Activated T-cell treated with anti-CD3 and anti-CD28 coated beads for 4 hours (primary cell): Measurements from ENCODE around the gene TRIO.

Experiments used
- DNase-seq: peaks from one replicate; pipeline ENCODE4 v3.0.0-alpha.2; 2020

The TRIO gene

DNA sequence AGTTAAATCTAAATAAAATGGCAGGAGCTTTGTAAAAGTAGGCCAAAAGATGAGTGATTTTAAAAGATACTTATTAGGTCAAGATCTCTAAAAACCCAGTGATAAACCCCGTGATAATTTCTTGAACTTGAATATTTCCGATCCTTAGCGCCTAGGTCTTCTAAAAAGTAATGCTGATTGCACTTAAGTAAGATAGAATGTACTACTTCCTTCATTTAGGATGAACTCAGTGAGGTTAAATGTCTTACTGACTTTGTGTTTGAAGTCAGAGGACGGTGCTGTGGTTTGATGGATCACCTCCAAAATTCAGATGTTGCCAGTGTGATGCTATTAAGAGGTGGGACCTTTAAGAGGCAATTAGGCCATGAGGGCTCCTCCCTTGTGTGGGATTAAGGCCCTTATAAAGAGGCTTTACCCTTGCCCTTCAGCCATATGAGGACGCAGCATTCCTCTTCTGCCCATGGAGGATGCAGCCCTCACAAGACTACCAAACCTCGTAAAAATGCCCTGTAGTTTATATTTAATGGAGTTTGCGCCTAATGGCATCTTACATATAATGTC, 130.1 kb downstream of the TRIO start:
- DNase-seq: no peak

DNA sequence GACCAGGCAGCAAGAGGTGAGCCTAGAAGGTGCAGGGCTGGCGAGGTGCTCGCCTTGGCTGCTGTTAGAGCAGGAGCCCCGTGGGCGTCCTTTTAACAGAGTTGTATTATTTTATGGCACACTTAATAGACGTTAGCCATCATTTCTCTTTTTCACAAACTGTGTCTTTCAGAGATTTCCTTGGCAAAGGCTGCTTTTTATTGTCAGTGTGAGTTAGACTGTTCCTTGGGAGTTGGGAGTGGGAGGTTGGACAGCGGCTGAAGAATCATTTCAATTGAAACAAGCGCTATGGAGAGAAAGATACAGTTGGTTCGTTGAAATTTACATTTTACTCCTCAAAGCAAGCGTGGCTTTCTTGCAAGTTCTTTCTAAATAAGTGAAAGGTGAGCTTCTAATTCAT, 133.2 kb downstream of the TRIO start:
- DNase-seq: no peak

DNA sequence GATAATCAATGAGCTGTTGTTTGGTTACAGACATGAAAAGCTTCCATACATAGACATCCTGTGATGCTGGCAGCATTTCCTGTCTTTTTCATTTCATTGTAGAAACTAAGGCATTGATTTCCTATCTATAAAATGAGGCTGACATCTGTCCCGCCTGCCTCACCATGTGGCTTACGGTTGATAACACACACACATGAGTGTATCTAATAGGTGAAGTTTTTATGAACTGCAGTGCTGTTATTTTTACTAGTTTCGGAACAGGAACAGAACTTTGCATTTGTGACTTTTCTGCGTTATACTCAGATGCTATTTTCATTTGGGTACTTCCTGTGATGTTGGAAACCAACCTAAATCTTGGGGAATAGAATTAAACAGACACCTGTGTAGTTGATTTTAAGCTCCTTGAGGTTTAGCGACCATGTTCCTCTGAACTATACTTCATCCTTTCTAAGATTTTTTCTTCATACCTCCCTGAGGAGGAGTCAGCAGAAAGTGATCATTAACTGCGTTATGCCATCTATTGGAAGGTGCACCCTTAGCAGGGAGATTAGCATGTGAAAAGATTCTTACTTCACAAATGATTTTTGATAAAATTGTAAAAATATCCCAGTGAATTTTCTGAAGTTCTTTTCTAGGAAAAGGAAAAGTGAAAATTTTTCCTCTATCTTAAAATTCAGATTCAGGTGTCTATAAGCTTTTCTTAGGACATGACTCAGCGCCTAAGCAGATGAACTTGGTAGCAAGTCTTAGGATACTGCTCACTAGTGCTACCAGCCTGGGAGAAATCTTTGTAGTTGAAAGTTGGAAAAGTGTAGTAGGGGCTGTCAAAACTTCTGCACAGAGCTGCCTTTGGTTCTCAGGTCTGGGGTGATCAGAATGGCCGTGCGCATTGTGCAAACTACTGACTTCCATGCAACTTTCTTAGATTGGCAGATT, 134.5 kb downstream of the TRIO start:
- no peak for DNase-seq

DNA sequence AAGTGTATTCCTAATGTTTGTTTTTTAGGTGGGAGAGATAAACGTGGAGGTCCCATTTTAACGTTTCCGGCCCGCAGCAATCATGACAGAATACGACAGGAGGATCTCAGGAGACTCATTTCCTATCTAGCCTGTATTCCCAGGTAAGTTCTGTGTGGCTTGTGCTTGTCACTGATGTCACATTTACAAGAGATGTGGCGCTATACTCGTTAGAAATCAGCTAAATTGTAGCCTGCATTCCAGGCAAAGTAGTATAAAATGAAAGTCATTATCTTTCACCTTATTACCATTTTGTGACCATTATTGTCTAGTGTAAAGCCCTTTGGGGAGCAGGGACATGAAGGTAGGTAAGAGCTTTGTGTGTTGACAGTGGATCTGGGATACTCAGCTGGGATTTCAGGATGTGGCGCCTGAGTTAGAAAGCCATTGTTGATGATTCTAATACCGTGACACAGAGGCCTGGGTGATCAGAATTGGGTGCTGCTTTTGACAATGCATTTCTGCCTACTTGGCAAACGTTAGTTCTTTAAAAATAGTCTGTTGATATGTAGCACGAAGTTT, 137.2 kb downstream of the TRIO start:
- no peak for DNase-seq

DNA sequence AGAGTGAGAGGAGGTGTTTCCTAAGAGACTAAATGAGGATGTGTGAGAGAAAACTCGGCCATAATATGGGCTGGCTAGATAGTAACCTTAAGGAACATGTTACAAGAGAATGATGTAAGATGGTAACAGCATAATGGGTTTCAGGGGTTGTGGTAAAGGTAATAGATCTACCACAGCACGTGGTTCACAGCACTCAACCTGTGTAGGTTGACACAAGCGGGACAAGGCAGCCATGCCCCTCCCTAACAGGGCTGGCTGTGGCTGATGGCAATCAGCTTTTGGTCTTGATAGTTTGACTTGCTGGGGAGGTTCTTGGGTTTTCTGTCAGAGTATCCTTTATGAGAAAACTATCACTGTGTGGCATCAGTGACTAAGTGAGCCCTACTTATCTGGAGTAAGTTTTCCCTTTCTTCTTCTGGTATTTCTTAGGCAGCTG, 138.6 kb downstream of the TRIO start:
- DNase-seq: no peak

DNA sequence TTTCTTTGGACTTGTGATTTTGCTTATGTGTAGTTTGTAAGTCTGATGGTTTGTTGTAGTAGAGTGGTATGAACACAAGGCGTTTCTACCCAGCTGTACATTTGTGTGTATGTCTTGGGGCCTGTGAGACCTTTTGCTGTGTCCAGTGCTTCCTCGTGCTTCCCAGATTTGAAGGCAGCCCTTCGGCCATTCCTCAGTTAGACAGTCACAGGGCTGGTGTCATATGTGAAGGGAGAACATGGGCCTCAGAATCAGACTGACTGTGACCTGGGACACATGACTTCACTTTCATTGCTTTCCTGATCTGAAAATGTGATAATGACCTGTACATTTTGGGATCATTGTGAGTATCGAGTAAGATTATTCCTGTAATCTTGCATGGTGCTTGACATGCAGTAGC, 140.0 kb downstream of the TRIO start:
- no peak for DNase-seq

DNA sequence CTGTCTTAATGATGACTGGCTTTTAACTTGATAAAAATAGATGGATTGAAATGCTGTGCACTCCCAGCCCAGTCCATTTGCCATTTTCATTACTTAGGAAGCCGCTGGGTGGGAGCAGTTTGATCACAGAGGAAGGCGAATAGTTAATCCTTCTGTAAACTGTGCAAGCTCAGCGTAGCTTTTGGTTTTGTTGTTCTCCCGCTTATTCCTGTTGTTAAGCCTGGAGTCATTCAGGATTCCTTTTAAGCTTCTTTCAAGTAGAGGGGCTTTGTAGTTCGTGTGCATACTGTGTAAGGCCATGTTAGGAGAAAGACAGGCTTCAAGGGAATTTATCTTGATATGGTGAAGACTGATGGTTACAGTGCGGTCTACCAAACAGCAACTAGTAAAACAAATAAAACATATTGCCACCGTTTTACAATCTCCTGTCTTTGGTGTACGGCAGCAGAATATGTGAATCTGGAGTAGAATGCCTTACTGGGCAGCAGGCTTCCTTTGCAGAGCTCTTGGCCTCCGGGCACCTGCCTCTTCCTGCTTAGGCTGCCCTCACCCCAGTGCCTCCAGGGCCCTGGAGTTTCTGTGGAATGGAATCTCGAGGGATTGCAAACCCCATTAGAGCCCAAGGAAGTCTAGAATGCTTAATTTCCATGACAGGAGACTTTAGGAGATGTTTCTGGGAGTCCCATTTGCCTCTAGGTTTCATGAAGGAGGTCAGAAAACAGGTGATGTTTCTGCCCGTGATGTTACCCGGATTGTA, 141.4 kb downstream of the TRIO start:
- DNase-seq: no peak

DNA sequence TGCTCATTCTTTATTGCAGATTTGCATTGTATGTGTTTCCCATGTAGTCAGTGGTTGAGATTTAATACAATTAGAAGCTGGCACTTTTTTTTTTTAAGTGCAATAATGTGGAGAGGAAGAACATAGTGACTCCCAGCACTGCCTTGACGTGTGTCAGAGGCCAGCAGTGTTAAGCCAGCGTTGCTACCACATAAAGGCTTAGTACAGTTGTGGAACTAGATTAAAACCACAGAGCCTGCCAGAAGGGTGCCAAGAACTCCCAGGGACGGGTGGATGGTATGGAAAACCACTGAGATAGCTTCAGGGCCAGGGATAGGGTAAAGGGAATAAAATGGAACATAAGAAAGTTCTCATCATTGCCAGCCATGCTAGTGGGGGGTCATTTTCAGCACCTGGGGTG, 142.9 kb downstream of the TRIO start:
- no peak for DNase-seq

DNA sequence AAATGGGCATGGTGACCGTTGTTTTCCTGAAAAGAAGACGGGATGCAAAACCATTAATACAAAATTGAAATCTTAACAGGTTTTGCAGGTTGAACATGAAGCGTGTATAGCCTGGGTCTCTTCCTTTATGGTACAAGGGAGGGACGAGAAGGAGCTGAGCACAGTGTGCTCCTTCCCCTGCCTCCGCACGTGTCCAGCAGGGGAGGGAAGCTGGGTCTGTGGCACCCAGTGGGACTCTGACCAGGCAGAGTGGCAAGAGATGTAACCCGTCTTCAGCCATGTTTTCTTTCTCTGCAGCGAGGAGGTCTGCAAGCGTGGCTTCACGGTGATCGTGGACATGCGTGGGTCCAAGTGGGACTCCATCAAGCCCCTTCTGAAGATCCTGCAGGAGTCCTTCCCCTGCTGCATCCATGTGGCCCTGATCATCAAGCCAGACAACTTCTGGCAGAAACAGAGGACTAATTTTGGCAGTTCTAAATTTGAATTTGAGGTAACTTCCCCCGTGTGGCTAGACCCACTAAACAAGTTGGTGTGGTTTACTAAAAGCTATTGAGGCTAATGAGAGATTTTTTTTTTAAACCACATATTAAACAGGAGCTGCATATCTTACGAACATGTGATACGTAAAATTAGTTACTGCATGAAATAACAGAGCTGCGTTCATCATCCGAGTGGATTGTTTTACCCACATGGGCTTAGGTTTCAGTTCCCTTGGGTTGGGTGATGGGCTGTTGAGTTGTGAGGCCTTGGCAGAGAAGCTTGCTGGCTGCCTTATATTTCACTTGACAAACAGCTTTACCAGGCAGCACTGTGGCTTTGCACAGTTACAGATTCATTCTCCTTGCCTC, 143.7 kb downstream of the TRIO start:
- no peak for DNase-seq

DNA sequence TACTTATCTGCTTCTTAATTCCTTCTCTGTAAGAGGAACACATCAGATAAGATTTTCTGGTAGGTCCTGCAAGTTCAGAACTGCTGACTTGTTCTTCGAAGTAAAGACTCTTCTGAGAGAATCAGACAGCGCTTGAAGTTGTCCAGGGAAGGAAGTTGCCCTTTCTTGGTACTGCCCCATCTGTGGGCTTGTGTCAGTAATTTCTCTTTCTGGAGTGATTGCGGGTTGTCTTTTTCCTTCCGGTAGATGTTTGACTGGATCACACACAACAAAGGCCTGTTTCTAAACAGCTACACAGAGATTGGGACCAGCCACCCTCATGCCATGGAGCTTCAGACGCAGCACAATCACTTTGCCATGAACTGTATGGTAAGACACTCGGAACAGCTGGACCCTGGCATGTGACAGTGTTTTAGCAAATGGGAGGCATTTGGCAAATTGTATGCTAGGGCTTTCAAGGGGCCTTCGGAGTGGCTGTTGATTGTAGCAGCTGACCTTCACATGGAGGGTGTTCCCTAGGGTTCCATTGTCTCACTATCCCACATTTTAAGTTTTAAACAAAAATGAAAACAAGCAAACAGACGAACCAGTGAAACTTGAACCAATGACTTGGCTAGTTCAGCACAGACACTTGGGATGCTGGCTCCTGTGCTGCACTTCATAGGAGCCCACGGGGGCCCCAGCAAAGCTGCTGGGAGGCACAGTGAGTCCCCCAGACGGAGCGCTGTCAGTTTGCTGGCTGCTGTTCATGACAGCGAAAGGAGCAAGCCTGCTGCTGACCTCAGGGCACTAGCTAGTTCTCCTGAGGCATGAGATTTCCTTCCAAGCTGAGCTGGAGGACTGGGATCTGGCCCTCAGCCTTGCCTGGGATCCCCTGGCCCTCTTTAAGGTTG, 149.9 kb downstream of the TRIO start:
- DNase-seq: no peak

DNA sequence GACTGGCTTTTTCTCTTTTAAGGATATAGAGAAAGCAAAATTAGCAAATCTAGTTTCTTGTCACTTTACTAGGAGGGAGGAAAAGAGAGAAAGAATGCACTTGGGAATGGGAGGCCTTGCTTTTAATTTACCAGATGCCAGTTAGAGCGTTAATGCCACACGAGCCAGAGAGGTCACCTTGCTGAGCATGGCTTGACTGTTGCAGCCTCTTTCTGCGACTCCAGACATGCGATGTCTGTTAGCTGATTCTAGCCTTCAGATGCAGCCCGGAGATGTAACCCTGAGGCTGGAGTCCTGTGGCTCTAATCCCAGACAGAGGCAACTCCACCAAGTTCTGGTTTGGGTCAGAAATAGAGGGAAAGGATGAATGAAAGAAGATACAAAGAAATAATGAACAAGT, 152.5 kb downstream of the TRIO start:
- no peak for DNase-seq

DNA sequence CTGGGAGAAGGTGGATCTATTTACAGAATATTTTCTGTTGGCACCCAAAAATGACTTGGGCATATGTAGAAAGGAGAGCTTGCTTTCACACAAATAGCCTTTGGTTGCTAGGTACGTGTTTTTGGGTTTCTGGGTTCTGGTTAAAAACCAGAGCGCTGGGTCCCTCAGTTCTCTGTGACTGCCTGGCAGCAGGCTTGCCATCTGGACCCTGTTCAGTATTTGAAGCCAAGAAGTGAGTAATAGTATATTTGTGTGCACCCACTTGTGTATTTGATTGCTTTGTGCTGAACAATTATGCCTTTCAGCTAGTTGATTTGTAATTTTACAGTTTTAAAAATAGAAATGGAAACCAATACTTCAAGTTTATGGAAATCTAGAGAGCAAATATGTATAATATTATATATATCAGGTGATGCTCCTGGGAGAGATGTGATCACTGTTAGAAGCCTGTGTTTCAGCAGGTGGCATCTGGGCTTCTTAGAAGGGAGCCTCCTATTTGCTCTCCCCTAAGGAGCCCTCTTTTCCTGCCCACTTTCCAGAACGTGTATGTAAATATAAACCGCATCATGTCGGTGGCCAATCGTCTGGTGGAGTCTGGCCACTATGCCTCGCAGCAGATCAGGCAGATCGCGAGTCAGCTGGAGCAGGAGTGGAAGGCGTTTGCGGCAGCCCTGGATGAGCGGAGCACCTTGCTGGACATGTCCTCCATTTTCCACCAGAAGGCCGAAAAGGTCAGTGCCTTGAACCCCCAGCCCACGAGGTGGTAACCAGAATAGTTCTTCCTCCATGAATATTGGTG, 153.6 kb downstream of the TRIO start:
- DNase-seq: no peak

DNA sequence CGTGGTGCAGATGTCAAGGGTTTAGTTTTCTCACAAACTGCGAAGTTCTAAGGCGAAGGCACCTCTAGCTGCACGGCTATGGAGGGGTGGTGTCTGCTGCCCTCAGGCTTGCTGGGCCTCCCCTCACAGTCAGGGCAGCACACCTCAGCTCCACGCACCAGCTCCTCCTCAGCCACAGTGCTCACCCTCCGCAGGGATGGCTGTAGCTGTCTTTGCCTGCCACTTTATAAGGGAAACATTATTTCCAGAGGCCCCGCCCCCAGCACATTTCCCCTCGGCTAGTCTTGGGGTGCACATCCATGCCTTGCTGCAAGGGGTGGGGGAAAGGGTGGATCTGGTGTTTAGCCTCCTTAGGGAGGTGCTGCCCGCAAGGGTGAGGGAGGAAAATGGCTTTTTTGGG, 154.6 kb downstream of the TRIO start:
- DNase-seq: no peak

DNA sequence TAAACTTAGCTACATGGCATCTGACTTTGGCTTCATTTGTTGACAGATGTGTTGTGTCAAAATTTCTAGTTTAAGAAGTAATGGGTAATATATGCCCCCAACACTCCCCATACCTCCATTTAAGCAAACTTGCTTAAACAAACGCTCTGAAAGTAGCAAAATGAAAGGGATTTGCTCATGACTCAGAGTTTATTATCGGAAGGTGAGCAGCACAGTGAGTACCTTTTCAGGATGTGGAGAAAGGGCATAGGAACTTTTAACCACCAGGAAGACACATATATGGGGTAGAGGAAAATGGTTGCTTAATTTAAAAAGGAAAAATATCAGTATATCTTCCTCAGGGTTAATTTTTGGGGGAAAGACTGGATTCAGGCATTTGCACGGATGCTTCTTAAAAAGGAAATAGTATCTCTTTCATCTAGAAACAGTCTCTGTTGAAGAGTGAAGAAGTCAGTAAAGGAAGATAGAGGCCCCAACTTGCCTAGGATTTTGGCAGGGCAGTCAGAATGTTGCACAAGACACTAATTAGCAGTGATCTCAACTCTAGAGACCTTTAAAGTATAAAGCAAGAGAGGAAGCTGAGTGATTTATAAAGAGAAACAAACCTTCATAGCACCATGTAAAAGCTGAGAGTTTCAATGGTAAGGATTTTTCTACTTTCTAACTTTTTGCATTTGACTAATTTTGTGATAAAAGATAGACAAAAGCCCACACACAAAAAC, 155.1 kb downstream of the TRIO start:
- no peak for DNase-seq

DNA sequence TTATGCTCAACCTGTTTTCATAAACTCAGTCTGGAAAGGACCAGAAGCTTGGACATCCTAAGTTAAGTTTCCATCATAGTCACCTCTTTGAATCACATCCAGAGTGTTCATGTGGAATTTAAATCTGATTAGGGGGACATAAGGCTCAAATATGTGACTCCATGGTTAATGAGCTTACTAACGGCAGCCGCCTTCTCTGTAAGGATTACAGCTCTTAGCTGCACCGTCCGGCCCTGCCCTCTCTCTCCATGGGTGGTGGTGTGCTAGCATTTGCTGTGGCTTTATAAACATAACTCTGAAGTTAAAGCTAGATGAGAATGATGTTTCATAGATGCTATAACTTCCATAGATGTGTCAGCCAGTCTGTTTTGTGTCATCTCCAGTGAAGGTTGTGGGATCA, 156.5 kb downstream of the TRIO start:
- no peak for DNase-seq

DNA sequence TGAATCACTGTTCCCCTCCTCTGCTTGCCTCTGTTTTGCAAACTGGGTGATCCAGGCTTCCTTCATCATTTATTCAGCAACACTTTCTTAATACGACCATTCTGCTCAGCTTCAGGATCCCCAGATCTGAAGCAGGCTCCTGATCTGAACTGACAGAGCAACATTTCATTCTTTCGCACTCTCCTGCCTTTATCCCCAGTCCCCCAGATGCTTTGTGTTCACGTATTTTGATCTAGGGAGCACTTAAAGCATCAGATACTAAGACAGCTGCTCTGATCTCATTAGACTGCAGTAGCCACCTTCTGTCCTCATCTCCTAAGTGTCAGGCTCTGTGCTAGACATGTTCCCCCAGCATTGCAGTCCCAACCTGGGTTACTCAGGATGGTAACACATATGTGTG, 158.0 kb downstream of the TRIO start:
- no peak for DNase-seq

DNA sequence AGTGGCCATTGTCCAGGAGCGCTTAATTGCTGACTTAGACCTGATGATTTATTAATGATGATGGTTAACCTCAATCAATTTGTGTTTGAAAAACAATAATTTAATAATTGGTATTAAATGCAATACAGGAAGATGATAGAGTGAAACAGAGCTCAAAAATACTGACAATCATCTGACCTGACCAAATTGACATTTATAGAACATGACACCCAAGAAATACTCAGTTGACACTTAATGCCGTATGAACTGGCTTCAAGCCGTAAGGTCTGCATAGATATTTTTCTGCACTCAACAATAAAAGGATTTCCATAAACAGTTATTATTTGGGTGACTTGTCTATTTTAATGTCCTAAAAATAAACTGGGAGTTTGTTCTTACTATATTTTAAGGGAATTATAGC, 159.2 kb downstream of the TRIO start:
- DNase-seq: no peak

DNA sequence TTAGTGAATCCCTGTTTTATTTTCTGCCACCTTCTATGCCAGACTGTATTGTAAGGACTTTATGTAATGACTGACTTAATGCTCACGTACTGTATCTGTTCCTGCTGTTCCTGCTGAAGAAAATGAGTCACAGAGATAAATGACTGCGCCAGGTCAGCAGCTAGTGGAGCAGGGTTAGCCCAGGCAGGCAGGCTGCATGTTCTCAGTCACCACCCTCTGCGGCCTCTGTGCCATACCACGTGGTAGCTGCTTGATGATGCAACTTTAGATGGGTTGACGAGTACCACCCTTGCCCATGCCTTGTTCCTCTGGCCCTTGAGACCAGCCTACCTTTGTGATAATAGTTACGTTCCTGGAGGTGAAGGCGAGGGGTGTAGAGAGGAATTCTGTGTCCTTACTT, 161.9 kb downstream of the TRIO start:
- DNase-seq: no peak

DNA sequence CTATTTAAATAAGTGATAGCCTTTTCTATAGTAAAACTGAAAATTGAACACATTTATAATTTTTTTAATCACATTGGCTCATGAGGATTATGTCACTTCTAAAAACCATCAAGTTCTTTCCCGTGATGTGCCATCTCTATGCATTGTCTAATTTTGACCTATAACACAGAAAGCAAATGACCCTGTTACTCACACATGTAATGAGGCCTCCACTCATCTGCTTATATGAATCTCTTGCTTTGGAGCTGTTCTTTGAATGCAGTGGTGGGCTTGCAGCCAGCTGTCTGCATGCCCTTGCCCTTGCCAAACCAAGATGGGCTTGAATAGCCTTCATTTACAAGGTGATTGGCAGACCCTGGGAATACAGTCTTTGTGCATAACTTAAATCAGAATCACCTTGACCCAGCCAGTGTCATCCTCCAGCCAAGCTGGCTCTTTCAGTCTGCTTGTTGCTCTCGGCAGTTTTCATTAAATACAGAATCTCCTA, 163.2 kb downstream of the TRIO start:
- DNase-seq: no peak
